ENCODE measurements around the gene ARHGEF37.
"Not testable (repeated sequence)": the region's sequence is repeated elsewhere in the genome, so short reads cannot be mapped to it uniquely, and the experiment has no call there.

ARHGEF37 gene

GRCh38 chr5:149564542-149565140 lies 16.7 kb upstream of the ARHGEF37 start:
- not testable (repeated sequence) for DNase-seq (ENCODE audit: low read depth in 2 of 2)

- no peak for DNase-seq (ENCODE audit: low read depth in 2 of 2)
Observed at GRCh38 chr5:149567226-149567625, 14.1 kb upstream of the ARHGEF37 start.

GRCh38 chr5:149572170-149572569 lies 9.1 kb upstream of the ARHGEF37 start:
- DNase-seq (ENCODE audit: low read depth in 2 of 2), result no peak

- DNase-seq (ENCODE audit: low read depth in 2 of 2), result no peak
Observed at GRCh38 chr5:149572576-149573231, 8.6 kb upstream of the ARHGEF37 start.

- no peak for DNase-seq (ENCODE audit: low read depth in 2 of 2)
Observed at GRCh38 chr5:149575131-149575530, 6.2 kb upstream of the ARHGEF37 start.

GRCh38 chr5:149576021-149576420 lies 5.3 kb upstream of the ARHGEF37 start:
- no peak for DNase-seq (ENCODE audit: low read depth in 2 of 2)

- no peak for DNase-seq (ENCODE audit: low read depth in 2 of 2)
Observed at GRCh38 chr5:149578896-149579295, 2.4 kb upstream of the ARHGEF37 start.

- no peak for DNase-seq (ENCODE audit: low read depth in 2 of 2)
Observed at GRCh38 chr5:149580808-149581191, 498 bp upstream of the ARHGEF37 start.

- DNase-seq (ENCODE audit: low read depth in 2 of 2), result no peak
Observed at GRCh38 chr5:149581931-149582768, 852 bp downstream of the ARHGEF37 start.

GRCh38 chr5:149583394-149583793 lies 2.1 kb downstream of the ARHGEF37 start:
- DNase-seq (ENCODE audit: low read depth in 2 of 2), result no peak

GRCh38 chr5:149584121-149584520 lies 2.8 kb downstream of the ARHGEF37 start:
- DNase-seq (ENCODE audit: low read depth in 2 of 2), result no peak

GRCh38 chr5:149585910-149586309 lies 4.6 kb downstream of the ARHGEF37 start:
- DNase-seq (ENCODE audit: low read depth in 2 of 2), result no peak

GRCh38 chr5:149586708-149587318 lies 5.5 kb downstream of the ARHGEF37 start:
- no peak for DNase-seq (ENCODE audit: low read depth in 2 of 2)

- DNase-seq (ENCODE audit: low read depth in 2 of 2), result no peak
Observed at GRCh38 chr5:149588936-149589335, 7.6 kb downstream of the ARHGEF37 start.

GRCh38 chr5:149593370-149593769 lies 12.1 kb downstream of the ARHGEF37 start:
- DNase-seq (ENCODE audit: low read depth in 2 of 2), result no peak

GRCh38 chr5:149594206-149594895 lies 13.1 kb downstream of the ARHGEF37 start:
- DNase-seq (ENCODE audit: low read depth in 2 of 2), result no peak

- DNase-seq (ENCODE audit: low read depth in 2 of 2), result not testable (repeated sequence)
Observed at GRCh38 chr5:149595105-149595504, 13.8 kb downstream of the ARHGEF37 start.

- no peak for DNase-seq (ENCODE audit: low read depth in 2 of 2)
Observed at GRCh38 chr5:149596712-149597111, 15.4 kb downstream of the ARHGEF37 start.

GRCh38 chr5:149597618-149598017 lies 16.3 kb downstream of the ARHGEF37 start:
- no peak for DNase-seq (ENCODE audit: low read depth in 2 of 2)

- DNase-seq (ENCODE audit: low read depth in 2 of 2), result not testable (repeated sequence)
Observed at GRCh38 chr5:149598234-149598633, 16.9 kb downstream of the ARHGEF37 start.

- no peak for DNase-seq (ENCODE audit: low read depth in 2 of 2)
Observed at GRCh38 chr5:149598966-149599365, 17.7 kb downstream of the ARHGEF37 start.

GRCh38 chr5:149599375-149599774 lies 18.1 kb downstream of the ARHGEF37 start:
- no peak for DNase-seq (ENCODE audit: low read depth in 2 of 2)
